PC-3 (cell line): ENCODE data around the gene TRIM37. TPM values are rescaled to one million over a fixed set of nuclear protein-coding genes. Genes with fewer than 3 reads are reported as not detected.

ENCODE experiments used
- ATAC-seq: fragments of 200-7000 bp; cut with Tn5 transposase; 2 replicates; pipeline ENCODE4 v1.9.1; 2020; ENCODE audit warnings: mild to moderate bottlenecking, moderate library complexity
- Bru-seq: library from RNA; stranded (reverse); fragments of 400-500 nt; gene quantifications from one replicate; lab custom pipeline; 2021; lab: Mats Ljungman, UMichigan
- BruChase-seq, 2 experiments: library from RNA; stranded (reverse); fragments of 400-500 nt; gene quantifications; one replicate each; lab custom pipeline; 2021; lab: Mats Ljungman, UMichigan
- BruUV-seq: library from RNA; stranded (reverse); fragments of 400-500 nt; replicated peaks from 2 replicates; lab custom pipeline; 2021; lab: Mats Ljungman, UMichigan
- CTCF ChIA-PET: fragments of 300-600 bp; sonication (Branson Sonifier 250); formaldehyde crosslinking; loops from one replicate; lab custom pipeline; 2022; ENCODE audit warnings: antibody characterized with exemption; lab: Charles Lee
- POLR2A ChIA-PET: fragments of 300-600 bp; sonication (Branson Sonifier 250); formaldehyde crosslinking; loops from one replicate; lab custom pipeline; 2022; ENCODE audit warnings: antibody characterized with exemption; ENCODE audit not compliant: unreplicated experiment; lab: Charles Lee
- DNase-seq: peaks from one replicate; pipeline ENCODE4 v3.0.0-alpha.2; 2015
- H2AFZ ChIP-seq: fragments of 300-600 bp; sonication (generic); 2 replicates; pipeline ENCODE4 v1.6.0; 2016; ENCODE audit warnings: antibody characterized with exemption, low read length
- H3F3A ChIP-seq: fragments of 300-600 bp; sonication (generic); one replicate; pipeline ENCODE4 v1.6.0; 2017; ENCODE audit warnings: antibody characterized with exemption, low read length, control low read depth, mild to moderate bottlenecking; ENCODE audit not compliant: unreplicated experiment
- H3K27ac ChIP-seq: fragments of 300-600 bp; sonication (generic); 2 replicates; pipeline ENCODE4 v1.5.1; 2016; ENCODE audit warnings: mild to moderate bottlenecking, low read length
- H3K27me3 ChIP-seq: fragments of 300-600 bp; sonication (generic); 2 replicates; pipeline ENCODE4 v1.6.1; 2016; ENCODE audit warnings: low read length, mixed read lengths
- H3K36me3 ChIP-seq: fragments of 300-600 bp; sonication (generic); 2 replicates; pipeline ENCODE4 v1.6.1; 2016; ENCODE audit warnings: low read depth, mixed run types, low read length, mixed read lengths
- H3K4me1 ChIP-seq: fragments of 300-600 bp; sonication (generic); 2 replicates; pipeline ENCODE4 v1.5.1; 2016; ENCODE audit warnings: low read length; ENCODE audit not compliant: insufficient read depth
- H3K4me2 ChIP-seq: fragments of 300-600 bp; sonication (generic); 2 replicates; pipeline ENCODE4 v1.6.0; 2016; ENCODE audit warnings: low read length
- H3K4me3 ChIP-seq: fragments of 300-600 bp; sonication (generic); 2 replicates; pipeline ENCODE4 v1.5.1; 2016; ENCODE audit warnings: mild to moderate bottlenecking, low read length, mixed read lengths
- H3K79me2 ChIP-seq: fragments of 300-600 bp; sonication (generic); 2 replicates; pipeline ENCODE4 v1.6.1; 2017; ENCODE audit warnings: low read length, mixed read lengths
- H3K9ac ChIP-seq: fragments of 300-600 bp; sonication (generic); 2 replicates; pipeline ENCODE4 v1.6.0; 2016; ENCODE audit warnings: mild to moderate bottlenecking, low read length
- H3K9me2 ChIP-seq: fragments of 300-600 bp; sonication (generic); replicated peaks from 2 replicates; pipeline ENCODE4 v1.6.1; 2016; ENCODE audit warnings: mixed run types, low read length, mixed read lengths
- H3K9me3 ChIP-seq: fragments of 300-600 bp; sonication (generic); 2 replicates; pipeline ENCODE4 v1.6.1; 2016; ENCODE audit warnings: low read length, mixed read lengths
- H4K20me1 ChIP-seq: fragments of 300-600 bp; sonication (generic); 2 replicates; pipeline ENCODE4 v1.6.1; 2016; ENCODE audit warnings: low read length, mixed read lengths
- CTCF ChIP-seq: fragments of 300-600 bp; sonication (generic); conservative IDR thresholded peaks from 2 replicates; pipeline ENCODE4 v1.5.1; 2017; ENCODE audit warnings: antibody characterized with exemption, low read depth, mild to moderate bottlenecking, low read length
- EZH2 ChIP-seq: fragments of 300-600 bp; sonication (generic); IDR thresholded peaks from one replicate; pipeline ENCODE4 v1.6.1; 2017; ENCODE audit warnings: antibody characterized with exemption, mild to moderate bottlenecking, low read length; ENCODE audit not compliant: unreplicated experiment
- EZH2phosphoT487 ChIP-seq: fragments of 300-600 bp; sonication (generic); IDR thresholded peaks from 2 replicates; pipeline ENCODE4 v1.6.1; 2018; ENCODE audit warnings: mild to moderate bottlenecking, antibody characterized with exemption, low read length, borderline replicate concordance
- intact Hi-C: fragments of 100-400 bp; cut with micrococcal nuclease; formaldehyde crosslinking; loops from 2 replicates; pipeline ENCODE4 v1.9.0; 2023
- long read RNA-seq: library from polyadenylated mRNA; unstranded; transcript quantifications from one replicate; pipeline ENCODE4 v2.0.0, GENCODE V29; 2021; ENCODE audit not compliant: unreplicated experiment
- total RNA-seq: library from RNA; depleted of rRNA; stranded (reverse); fragments of >200 nt; gene quantifications from 2 replicates; pipeline ENCODE4 v1.2.3, GENCODE V29; 2014; rRNA removed

Gene TRIM37
- total RNA-seq (35.1 and 42.0 TPM in 2 replicates), Bru-seq, nascent RNA (percentile 88 among the genes with signal in this experiment), BruChase-seq, experiment 1, labeled RNA remaining after a 6-hour chase (percentile 83 among the genes with signal in this experiment), BruChase-seq, experiment 2, labeled RNA remaining after a 2-hour chase (percentile 84 among the genes with signal in this experiment)
- long read RNA-seq, full-length matches to known transcripts, result 62 of 122 reads
- long read RNA-seq, partial matches to known transcripts, result 18 of 122 reads
- long read RNA-seq, other reads (novel, unspliced or antisense), result 42 of 122 reads

- peak within 1 kb of the TSS; percentile 93 for H3K4me2 ChIP-seq
- peak; percentile 96 for ATAC-seq
Measured at GRCh38 chr17:59106463-59107305, at the start of gene TRIM37. Gene TRIM37 (minus strand): TSS chr17:59106880. CDS start chr17:59106461, 419 bp downstream.

DNA sequence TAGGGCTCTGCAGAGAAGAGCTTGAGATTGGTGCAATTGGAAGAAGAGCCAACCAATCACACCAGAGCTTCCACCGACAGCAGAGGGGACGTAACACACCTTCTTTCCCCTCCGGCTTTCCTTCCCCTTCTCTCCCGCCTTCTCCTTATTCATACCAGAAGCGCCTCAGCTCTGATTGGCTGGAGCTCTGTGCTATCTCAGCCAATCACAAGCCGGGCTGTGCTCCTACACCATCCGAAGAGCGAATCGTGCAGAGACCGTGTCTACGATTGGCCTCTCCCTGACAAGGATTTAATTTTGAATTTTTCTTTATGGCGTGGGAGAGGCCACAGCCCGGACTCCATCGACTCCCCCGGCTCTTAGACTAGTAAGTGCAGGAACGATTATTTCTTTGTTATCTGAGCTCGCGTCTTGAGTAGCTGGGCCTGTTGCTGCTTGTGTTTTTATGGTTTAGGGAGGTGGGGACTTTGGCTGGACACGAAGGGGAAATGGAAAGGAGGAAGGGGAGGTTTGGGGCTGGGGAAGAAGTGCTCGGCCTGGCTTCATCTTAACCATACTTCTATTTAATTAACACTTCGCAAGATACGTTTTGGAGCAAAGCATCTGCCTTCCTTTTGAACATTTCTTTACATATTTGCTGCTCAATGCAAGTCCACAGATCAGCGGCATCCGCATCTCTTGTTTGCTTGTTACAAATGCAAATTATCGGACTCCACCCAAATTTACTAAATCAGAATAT, 48.9 kb upstream of the TRIM37 start, which contains the start of gene PRR11:
PRR11 (plus strand) TSS at position 308 of the 739 bp plus-strand sequence. CDS start 14,007 bp downstream, outside the sequence.
- BruUV-seq, result no TSS peak
- H3K9me3 ChIP-seq, result no peaks in the 10 kb centered on the region
- peaks cover 15% of the 10 kb centered on the region for H4K20me1 ChIP-seq
- H3K4me2 ChIP-seq, result peak within 1 kb of the TSS; percentile 93
- H3K4me1 ChIP-seq, result peaks cover 57% of the 10 kb centered on the region
- intact Hi-C loops, result loop anchor here (1.0 to 5.0 kb wide), 4 partner anchors 49 to 637 kb away; partner anchors contain the start of genes SMG8 and TRIM37
- H3K27ac ChIP-seq, result peak within 1 kb of the TSS; percentile 79
- peaks cover 3% of the 10 kb centered on the region; the same call in 1 of the 2 replicates for H3K36me3 ChIP-seq
- no peaks in the 10 kb centered on the region for H3K27me3 ChIP-seq
- CTCF ChIA-PET, result interaction anchor here (0.5 to 1.1 kb wide), 6 partner anchors 11 to 840 kb away, joined by 3 to 5 read pairs (median 3); partner anchors contain the start of genes GDPD1 and TRIM37
- TF ChIP-seq CTCF, result no peak
- no peak for TF ChIP-seq EZH2
- no peak for TF ChIP-seq EZH2phosphoT487
- peak within 1 kb of the TSS; percentile 79 for H3K4me3 ChIP-seq
- H3K9ac ChIP-seq, result peak within 1 kb of the TSS; percentile 93
- DNase-seq (no peak), ATAC-seq (peak; percentile 81)
- POLR2A ChIA-PET, result interaction anchor here (0.5 to 0.7 kb wide), 8 partner anchors 16 to 733 kb away, joined by 3 to 11 read pairs (median 5); partner anchors contain the start of gene SMG8
- H3K9me2 ChIP-seq, result no peaks in the 10 kb centered on the region
- H3K79me2 ChIP-seq, result peaks cover 93% of the 10 kb centered on the region
- H2AFZ ChIP-seq, result peak within 1 kb of the TSS; percentile 85
- no peaks in the 10 kb centered on the region for H3F3A ChIP-seq

More at GRCh38 chr17:59106463-59107305, at the start of gene TRIM37:
- peaks cover 77% of the 10 kb centered on the region for H3K79me2 ChIP-seq
- intact Hi-C loops, result loop anchor here (1.0 to 5.0 kb wide), 2 partner anchors 49 to 116 kb away; partner anchors contain the start of genes GDPD1, PRR11 and SKA2
- peaks cover 21% of the 10 kb centered on the region; the same call in 1 of the 2 replicates for H4K20me1 ChIP-seq
- ChIA-PET POLR2A (interaction anchor here (0.6 to 1.3 kb wide), 7 partner anchors 11 to 463 kb away, joined by 4 to 9 read pairs (median 5); partner anchors contain the start of gene SMG8), CTCF (interaction anchor here (0.6 to 1.0 kb wide), 3 partner anchors 12 to 48 kb away, joined by 3 read pairs; partner anchors contain the start of gene SKA2)
- H3F3A ChIP-seq, result no peaks in the 10 kb centered on the region
- peaks cover 24% of the 10 kb centered on the region for H3K4me1 ChIP-seq
- no peaks in the 10 kb centered on the region for H3K9me2 ChIP-seq
- BruUV-seq, result no TSS peak
- peak within 1 kb of the TSS; percentile 87 for H3K4me3 ChIP-seq
- DNase-seq, result peak; percentile 100
- no peaks in the 10 kb centered on the region for H3K9me3 ChIP-seq
- H3K27ac ChIP-seq, result peak within 1 kb of the TSS; percentile 84
- TF ChIP-seq CTCF, result peak; percentile 31
- TF ChIP-seq EZH2, result no peak
- TF ChIP-seq EZH2phosphoT487, result no peak
- H2AFZ ChIP-seq, result peak within 1 kb of the TSS; percentile 92
- H3K27me3 ChIP-seq, result no peaks in the 10 kb centered on the region
- peaks cover 8% of the 10 kb centered on the region; the same call in 1 of the 2 replicates for H3K36me3 ChIP-seq
- H3K9ac ChIP-seq, result peak within 1 kb of the TSS; percentile 92
